ENCODE results near the gene MRPL23.

- TF ChIP-seq REPIN1 (CRISPR knock-in tag; IDR thresholded peaks at IDR 0.05; ENCODE audit: borderline replicate concordance, low read depth) (no peak), ZNF335 (CRISPR knock-in tag; IDR thresholded peaks at IDR 0.05) (no peak)
These were observed 18.1 kb upstream of the MRPL23 start for GRCh38 chr11:1928891-1929541.

Measured in HepG2 (cell line).